Measurements from ENCODE around the gene ITGA2. TPM values are rescaled to one million over a fixed set of nuclear protein-coding genes. Genes with fewer than 3 reads are reported as not detected.

Gene ITGA2
- total RNA-seq, 1 donor from 2014 or later, result 35.0 TPM

DNA sequence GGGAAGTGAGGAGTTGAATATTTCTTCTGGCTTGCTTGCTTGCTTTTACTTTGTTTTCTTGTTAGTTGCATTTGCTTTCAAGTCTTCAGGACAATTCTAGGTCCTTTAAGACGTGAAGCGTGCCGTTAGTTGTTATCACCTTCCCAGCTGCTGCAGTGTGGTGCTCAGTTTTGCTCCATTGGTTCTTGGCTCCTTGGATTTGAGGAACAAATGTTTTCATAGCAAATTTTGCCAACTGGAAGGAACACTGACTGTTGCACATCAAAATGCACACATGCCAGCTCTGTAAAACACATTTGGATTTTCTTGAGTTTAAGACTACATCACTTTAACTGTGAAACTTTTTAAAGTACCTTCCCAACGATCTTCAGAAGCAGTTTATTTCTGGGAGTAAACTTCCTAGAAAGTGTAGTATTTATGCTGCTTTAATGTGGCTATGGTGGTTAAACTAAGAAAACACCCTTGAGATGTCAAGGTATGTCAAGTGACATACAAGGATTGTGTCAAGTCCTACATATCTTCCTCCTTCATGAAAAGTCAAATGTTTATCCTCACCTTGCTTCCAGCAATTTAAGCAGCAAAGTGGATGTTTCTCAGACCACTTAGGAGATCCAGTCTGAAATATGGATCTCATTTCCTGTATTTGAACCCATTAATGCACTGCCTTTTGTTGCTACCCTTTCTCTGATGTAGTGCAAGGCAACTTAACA lies 95.5 kb downstream of the ITGA2 start:
- DNase-seq (ENCODE audit: low read depth) (no peak), FAIRE-seq (no peak)
- Histone ChIP-seq H3K4me3 (ENCODE audit: low read depth, low read length) (no peak overlapping the region), H3K36me3 (ENCODE audit: control insufficient read depth, insufficient read depth, low read length) (peaks cover 16% of the 10 kb centered on the region), H3K27me3 (ENCODE audit: control insufficient read depth, insufficient read depth, low read length) (no peaks in the 10 kb centered on the region)
- TF ChIP-seq, protein P1, sequence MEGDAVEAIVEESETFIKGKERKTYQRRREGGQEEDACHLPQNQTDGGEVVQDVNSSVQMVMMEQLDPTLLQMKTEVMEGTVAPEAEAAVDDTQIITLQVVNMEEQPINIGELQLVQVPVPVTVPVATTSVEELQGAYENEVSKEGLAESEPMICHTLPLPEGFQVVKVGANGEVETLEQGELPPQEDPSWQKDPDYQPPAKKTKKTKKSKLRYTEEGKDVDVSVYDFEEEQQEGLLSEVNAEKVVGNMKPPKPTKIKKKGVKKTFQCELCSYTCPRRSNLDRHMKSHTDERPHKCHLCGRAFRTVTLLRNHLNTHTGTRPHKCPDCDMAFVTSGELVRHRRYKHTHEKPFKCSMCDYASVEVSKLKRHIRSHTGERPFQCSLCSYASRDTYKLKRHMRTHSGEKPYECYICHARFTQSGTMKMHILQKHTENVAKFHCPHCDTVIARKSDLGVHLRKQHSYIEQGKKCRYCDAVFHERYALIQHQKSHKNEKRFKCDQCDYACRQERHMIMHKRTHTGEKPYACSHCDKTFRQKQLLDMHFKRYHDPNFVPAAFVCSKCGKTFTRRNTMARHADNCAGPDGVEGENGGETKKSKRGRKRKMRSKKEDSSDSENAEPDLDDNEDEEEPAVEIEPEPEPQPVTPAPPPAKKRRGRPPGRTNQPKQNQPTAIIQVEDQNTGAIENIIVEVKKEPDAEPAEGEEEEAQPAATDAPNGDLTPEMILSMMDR (IDR thresholded peaks at IDR 0.05; ENCODE audit: insufficient read depth, low read length, severe bottlenecking), result no peak

DNA sequence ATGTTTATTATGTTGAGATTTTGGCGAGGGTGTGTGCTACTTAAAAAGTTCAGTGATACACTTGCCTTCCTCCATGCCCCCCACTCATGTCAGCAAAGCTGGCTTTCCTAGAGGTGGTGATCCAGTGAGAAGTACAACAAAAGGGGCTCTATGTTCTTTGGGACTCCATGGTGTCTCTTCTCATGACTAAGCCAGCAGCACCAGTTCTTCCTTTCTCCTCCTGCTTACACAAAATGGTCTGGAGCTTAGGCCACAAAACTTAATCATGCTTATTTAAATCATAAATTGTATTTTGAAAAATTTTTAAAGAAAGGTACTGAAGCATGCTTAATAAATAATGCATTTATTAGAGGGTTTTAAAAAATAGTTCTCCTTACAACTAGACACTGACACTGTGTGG lies 98.0 kb downstream of the ITGA2 start:
- DNase-seq (ENCODE audit: low read depth) (no peak), FAIRE-seq (no peak)
- H3K36me3 ChIP-seq (ENCODE audit: control insufficient read depth, insufficient read depth, low read length), result peaks cover 16% of the 10 kb centered on the region
- H3K27me3 ChIP-seq (ENCODE audit: control insufficient read depth, insufficient read depth, low read length), result no peaks in the 10 kb centered on the region
- H3K4me3 ChIP-seq (ENCODE audit: low read depth, low read length), result no peak overlapping the region
- TF ChIP-seq, protein P1 (IDR thresholded peaks at IDR 0.05; ENCODE audit: insufficient read depth, low read length, severe bottlenecking), result no peak

DNA sequence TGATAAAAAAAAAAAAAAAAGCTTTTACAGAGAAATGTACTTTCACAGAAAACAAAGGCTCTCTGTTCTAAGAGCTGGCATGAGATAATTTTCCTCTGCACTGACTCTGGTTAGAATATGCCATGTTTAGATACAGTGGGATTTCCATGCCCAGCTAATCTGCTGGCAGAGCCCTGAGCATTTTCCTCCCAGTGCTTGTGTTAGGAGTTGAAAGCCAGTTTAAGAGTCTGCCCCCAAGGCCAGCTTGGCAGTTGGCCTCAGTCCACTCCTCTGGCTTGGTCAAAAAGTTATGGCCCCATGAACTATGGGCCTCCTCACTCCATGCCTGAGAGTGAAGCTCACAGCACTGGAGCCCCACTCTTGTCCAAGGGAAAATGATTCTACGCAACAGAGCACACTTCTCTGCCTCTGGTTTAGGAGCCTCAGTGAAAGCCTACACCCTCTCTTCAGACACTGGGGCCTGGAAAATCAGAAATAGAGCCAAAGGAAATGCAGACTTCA lies 98.5 kb downstream of the ITGA2 start:
- no peak overlapping the region for H3K4me3 ChIP-seq (ENCODE audit: low read depth, low read length)
- FAIRE-seq (no peak), DNase-seq (ENCODE audit: low read depth) (no peak)
- no peaks in the 10 kb centered on the region for H3K27me3 ChIP-seq (ENCODE audit: control insufficient read depth, insufficient read depth, low read length)
- H3K36me3 ChIP-seq (ENCODE audit: control insufficient read depth, insufficient read depth, low read length), result peaks cover 16% of the 10 kb centered on the region
- TF ChIP-seq, protein P1 (IDR thresholded peaks at IDR 0.05; ENCODE audit: insufficient read depth, low read length, severe bottlenecking), result no peak

DNA sequence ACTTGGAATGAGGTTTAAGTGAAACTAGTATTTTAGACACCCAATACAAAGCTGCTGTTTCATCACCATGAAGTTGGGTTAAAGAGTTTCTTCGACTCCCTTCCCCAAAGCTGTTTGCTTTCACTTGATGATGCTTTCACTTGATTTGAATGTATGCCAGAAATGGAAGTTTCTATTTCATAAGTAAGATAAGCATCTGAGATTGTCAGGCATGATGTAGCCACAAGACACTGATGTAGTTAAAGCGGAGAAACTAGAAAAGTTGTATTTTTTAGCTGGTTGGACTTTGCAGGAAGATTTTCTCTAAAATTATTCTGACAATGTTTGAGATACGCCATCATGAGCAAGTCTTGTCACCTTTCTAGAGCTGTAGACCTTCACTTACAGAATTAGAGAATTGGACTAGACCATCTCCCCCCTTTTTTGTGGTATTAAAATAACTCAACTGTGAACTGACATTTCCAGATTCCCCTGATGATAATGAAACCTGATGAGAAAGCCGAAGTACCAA lies 100.4 kb downstream of the ITGA2 start:
- no peak overlapping the region for H3K4me3 ChIP-seq (ENCODE audit: low read depth, low read length)
- H3K27me3 ChIP-seq (ENCODE audit: control insufficient read depth, insufficient read depth, low read length), result no peaks in the 10 kb centered on the region
- no peak for FAIRE-seq
- DNase-seq (ENCODE audit: low read depth), result no peak
- TF ChIP-seq, protein P1 (IDR thresholded peaks at IDR 0.05; ENCODE audit: insufficient read depth, low read length, severe bottlenecking), result no peak
- H3K36me3 ChIP-seq (ENCODE audit: control insufficient read depth, insufficient read depth, low read length), result peaks cover 12% of the 10 kb centered on the region

DNA sequence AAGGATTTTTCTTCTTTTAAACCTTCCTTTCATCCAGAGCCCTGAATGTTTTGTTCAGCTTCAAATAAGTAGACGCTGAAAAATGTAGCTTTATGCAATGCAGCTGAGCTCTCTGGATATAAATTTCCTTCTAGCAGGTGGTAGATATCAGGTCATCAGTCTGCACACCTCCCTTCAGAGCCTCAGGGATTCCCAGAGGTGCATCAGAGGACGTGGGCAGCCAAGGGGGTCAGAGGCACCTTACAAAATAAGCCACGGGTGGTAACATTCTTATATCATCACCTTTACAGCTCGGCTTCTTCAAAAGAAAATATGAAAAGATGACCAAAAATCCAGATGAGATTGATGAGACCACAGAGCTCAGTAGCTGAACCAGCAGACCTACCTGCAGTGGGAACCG lies 101.1 kb downstream of the ITGA2 start:
- Histone ChIP-seq H3K36me3 (ENCODE audit: control insufficient read depth, insufficient read depth, low read length) (peaks cover 12% of the 10 kb centered on the region), H3K27me3 (ENCODE audit: control insufficient read depth, insufficient read depth, low read length) (no peaks in the 10 kb centered on the region), H3K4me3 (ENCODE audit: low read depth, low read length) (no peak overlapping the region)
- DNase-seq (ENCODE audit: low read depth), result no peak
- TF ChIP-seq, protein P1 (IDR thresholded peaks at IDR 0.05; ENCODE audit: insufficient read depth, low read length, severe bottlenecking), result no peak
- no peak for FAIRE-seq
